G401 (cell line): ENCODE data around the gene PHACTR1. TPM values are rescaled to one million over a fixed set of nuclear protein-coding genes. Genes with fewer than 3 reads are reported as not detected.

ENCODE experiments used
- DNase-seq: peaks from one replicate; pipeline ENCODE4 v3.0.0-alpha.2; 2015; ENCODE audit warnings: low spot score
- in situ Hi-C: cut with HindIII; loops from 2 replicates; pipeline ENCODE4 v1.10.0; 2016; ENCODE audit warnings: low sequenced_read_pairs, mixed read lengths
- total RNA-seq: library from RNA; depleted of rRNA; stranded (reverse); fragments of >200 nt; shearing (Covaris generic); gene quantifications from 2 replicates; pipeline ENCODE4 v1.2.3, GENCODE V29; 2014

The PHACTR1 gene
- total RNA-seq, 1 experiment from 2014 or later, result not detected

DNA sequence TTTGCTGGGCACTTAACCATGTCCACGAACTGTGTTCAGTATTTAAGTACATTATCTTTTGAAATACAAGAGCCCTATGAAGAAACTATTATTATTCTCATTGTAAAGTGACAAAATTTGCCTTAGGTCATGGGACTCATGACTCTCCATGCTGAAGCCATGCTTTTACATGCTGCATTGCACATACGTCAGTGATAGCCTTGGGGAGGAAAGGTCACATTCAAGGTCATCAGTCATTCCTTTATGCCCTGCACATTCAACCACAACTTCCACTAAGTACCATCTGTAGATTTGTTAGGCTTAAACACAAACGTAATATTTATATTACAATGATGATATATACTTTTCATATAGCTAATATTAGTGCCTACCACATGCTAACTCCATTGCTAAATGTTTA, 319.0 kb downstream of the PHACTR1 start:
- in situ Hi-C loops, result no loop called here
- DNase-seq, result no peak

DNA sequence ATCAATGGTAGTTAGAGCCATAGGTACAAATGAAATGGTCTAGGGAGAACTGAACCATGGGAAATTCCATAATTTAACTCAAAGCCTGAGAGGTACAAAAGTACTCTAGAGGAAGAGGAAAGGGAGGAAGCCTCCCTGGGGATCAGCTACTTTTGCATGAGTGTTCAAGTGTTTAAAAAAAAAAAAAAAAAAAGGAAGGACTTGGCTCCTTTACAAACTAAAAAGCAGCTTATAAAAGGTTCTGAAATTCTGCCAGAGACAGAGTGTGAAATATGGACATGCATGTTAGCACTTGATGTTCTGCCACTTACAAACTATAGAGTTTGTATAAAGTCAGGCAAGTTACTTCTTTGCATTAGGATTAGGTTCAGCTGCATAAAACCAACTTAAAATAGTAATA, 321.7 kb downstream of the PHACTR1 start:
- no peak for DNase-seq
- in situ Hi-C loops, result no loop called here

DNA sequence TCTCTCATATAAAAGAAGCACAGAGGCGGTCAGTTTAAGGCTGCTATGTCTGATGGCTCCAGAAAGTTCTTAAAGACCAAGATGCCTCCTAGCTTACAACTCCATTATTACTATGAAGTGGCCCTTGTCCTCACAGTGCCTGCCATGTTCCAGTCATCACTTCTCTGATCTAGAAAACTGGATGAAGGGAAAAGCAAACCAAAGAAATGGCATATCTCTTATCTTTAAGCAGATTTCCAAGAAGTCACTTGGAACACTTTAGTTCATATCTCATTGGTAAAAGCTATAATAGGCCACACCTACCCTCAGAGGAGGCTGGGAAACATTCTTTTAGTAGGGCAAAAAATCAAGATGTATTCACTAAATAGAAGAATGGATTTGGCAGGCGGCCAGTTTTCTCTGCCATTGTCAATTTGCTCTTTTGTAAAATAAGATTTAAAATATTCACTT, 322.2 kb downstream of the PHACTR1 start:
- no peak for DNase-seq
- in situ Hi-C loops, result no loop called here

DNA sequence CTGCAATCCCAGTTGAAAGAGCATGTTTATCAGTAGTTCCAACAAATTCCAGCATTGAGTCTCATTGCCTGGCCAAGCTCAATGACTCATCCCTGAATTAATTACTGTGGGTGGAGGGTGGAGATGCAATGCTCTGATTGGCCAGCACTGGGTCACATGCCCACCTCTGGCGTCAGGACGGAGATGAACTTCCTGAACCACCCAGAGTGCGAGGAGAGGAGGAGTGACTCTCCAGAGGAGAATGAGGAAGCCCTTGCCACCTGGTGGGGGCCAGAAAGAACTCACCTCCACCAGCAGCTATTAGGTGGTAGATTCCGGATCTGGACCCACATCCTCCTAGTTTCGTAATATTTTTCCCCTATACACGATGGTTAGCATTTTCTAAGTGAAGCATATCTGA, 327.8 kb downstream of the PHACTR1 start:
- DNase-seq, result no peak
- in situ Hi-C loops, result no loop called here

DNA sequence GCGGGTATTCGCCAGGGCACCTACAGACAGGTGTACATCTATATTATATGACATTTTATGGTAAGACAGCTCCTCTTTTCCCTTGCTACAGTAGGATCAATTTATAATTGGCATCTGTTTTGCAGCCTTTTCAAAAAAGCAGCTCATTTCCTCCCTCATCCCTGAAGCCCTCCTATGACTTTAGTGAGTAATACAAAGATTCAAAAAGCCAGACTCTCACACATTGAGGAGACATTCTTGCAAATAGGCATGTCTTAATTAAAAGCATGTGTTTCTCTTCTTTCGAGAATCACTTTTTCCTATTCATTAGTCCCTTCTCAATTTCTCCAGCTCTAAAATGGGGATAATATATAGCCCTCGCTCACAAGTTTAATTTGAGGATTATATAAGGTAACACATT, 328.3 kb downstream of the PHACTR1 start:
- no peak for DNase-seq
- in situ Hi-C loops, result no loop called here

DNA sequence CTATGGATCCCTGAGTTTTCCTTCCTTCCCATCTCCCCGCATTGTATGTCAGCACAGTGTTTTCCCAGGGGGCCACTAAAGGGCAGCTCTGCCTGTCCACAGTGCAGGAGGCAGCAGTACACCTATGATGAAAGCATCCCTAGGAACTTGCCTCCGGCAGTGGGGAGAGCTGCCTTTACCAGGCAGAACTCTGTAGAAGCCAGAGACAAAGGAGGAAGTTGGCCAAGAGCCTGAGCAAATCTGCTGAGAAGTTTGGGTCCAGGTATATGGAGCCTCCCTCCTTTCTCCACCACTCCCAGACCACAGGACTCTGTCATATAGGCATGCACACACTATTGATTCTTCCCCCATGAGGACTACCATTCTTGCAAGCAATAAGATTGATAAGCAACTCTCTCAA, 329.1 kb downstream of the PHACTR1 start:
- in situ Hi-C loops, result no loop called here
- no peak for DNase-seq

DNA sequence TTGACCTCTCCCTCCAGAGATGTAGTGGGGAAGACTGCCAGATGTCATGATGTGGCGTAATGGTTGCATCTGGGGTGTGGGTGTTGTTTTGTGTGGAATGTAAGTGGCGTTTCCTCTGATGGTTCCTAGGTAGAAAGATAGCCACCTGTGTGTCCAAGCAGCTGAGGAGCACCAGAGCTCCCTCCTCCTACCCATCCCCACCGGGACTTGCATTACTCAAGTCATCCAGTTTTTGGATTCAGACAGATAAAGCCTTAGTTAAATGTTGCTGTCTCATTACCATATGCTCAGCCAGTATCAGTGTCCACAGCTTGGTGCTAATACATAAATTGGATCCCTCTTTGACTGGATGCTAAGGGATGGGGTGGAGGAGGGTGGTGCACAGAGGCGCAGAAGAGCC, 329.5 kb downstream of the PHACTR1 start:
- DNase-seq, result no peak
- in situ Hi-C loops, result no loop called here

DNA sequence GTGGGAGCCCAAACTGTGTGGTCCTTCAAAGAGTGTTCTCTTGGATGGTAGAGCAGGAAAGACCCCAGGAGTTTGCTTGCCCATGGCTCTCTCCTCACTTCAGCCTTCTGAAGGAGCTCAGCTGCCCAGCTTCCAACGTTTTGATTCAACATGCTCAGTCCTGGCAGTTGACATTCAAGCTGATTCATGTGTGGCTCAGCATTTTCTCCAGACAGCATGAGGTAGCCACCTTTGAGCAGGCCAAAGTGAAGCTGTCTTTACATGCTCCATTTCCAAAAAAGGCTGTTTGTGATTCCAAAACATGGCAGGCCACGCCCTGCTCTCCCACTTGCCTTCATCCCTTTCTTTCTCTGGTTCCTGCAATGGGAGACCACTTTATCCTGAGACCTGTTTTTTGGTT, 331.5 kb downstream of the PHACTR1 start:
- no peak for DNase-seq
- in situ Hi-C loops, result no loop called here

DNA sequence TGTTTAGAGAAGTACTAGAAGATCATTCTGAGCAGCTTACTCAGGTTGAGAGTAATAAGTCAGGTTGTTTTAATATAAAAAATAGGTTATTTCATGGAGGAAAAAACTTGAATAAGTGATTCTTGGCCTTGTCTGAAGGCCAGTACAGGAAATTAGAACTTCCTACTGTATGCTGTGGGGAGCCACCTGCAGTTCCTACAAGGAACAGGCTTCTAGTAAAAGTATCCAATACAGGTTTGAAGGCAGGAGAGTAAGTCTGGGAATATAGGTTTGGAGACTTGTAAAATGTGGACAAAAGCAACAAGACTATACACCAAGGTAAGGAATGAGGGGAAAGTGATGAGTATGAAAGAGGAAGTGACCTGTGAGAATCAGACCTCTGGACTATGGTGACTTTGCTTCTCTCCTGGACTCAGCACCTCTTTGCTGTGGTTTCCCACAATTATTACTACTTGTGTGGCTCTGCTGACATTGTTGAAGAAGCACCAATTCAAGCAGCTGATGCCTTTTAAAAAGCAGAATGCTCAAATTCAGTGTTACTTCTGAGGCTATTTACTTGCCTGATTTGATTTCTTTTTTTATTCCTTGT, 333.2 kb downstream of the PHACTR1 start:
- in situ Hi-C loops, result no loop called here
- no peak for DNase-seq

DNA sequence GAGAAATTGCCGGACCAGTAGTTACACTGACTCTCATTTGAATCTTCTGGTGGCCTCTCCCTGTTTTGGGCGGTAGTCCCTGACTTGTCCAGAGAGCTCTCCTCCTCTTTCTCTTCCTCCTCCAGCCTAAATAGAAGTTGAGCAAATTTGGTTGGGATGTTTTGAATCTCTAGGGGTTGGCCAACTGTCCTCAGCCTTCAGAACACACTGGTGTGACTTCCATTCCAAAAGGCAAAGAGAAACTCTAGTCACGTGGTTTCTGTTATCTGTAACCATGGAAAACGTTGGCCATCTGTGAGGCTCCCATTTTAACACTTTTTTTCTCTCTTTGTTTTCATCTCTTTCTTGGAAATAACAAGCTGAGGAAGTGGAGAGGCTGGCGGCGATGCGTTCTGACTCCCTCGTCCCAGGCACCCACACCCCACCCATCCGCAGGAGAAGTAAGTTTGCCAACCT, 336.5 kb downstream of the PHACTR1 start:
- DNase-seq, result no peak
- in situ Hi-C loops, result no loop called here

DNA sequence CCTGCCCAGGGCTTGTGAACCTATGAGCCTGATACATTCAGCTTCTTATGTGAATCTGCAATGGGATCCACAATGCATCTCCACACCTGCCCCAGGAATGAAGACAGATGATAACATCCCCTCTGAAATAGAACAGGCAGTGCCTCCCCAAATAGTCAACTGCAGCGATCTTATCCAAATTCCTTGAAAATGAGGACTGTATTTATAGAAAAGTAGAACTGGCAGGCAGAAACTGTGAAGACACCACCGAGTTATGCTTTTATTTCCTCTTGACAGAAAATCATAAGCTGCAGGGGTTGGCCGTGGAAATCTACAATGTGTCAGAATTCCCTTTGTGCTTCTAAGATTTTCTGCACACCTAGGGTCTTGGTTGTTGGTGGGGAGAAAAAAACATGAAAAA, 341.5 kb downstream of the PHACTR1 start:
- in situ Hi-C loops, result no loop called here
- no peak for DNase-seq

DNA sequence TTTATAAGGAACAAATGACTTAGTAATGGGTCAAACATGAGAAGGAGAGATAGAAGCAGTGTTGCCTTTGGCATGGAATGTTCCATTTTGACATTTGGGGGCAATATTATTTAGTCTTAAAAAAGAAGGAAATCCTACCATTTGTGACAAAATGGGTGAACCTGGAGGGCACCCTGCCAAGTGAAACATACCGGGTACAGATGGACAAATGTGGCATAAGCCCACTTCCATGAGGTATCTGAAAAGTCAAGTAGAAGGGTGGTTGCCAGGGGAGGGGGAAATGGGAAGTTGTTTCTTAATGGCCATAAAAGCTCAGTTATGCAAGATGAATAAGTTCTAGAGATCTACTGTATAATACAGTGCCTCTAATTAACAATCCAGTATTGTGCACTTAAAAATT, 342.5 kb downstream of the PHACTR1 start:
- DNase-seq, result no peak
- in situ Hi-C loops, result no loop called here

DNA sequence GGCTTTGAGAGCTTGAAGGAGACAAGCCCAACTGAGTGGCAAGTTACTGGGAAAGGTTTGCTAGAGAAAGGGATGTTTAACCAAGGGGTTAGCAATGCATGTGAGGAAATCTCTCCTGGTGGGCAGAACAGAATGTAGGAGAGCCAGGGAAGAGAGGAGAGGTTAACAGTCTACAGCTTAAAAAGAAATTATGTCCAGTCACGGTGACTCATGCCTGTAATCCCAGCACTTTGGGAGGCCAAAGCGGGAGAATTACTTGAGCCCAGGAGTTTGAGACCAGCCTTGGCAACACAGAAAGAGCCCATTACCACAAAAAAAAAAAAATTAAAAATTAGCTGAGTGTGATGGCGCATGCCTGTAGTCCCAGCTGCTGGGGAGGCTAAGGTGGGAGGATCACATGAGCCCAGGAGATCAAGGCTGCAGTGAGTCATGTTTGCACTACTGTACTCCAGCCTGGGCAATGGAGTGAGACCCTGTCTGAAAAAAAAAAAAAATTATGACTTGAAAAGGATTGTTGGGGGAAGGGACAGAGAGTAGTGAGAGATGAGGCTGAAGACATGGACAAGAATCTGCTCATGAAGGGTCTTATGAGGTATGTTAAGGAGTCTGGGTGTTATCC, 346.8 kb downstream of the PHACTR1 start:
- in situ Hi-C loops, result loop anchor here (10.0 kb wide), 1 partner anchor 211 kb away; no protein-coding TSS in a partner anchor
- DNase-seq, result no peak

DNA sequence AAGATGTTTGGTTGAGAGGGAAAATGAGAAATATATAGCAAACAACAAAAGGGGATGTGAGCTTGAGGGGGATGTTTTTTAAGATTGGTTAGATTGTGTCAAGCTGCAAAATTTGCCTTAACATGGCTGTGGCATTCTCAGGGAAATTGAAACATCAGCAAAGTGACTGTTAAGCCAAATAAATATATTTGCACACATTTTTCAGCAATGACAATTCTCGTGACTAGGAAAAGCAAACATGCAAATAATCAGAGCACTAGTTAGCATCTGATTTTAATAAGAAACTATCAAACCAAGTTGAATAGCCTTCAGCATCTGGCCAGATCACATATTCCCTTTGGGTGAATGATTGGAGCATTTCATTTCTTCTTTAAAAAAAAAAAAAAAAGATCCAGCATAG, 349.0 kb downstream of the PHACTR1 start:
- in situ Hi-C loops, result loop anchor here (10.0 kb wide), 1 partner anchor 209 kb away; no protein-coding TSS in a partner anchor
- no peak for DNase-seq

DNA sequence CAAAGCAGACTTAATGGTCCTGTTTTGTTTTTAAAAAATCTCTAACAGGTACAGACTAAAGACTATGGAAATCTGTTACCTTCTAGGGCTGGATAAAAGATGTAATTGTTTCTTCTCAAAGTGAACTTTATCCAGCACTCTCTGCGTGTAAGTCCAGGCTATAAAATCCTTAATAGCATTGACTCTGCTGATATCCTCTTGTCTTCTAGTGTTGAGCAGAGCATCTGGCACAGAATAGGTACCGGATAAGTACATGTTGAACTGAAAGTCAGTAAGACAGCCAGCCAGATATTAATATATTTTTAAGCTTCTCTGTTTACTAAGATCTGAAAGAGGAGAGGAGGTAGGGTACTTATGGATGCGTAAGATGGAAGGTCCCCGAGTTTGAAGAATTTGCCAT, 349.5 kb downstream of the PHACTR1 start:
- in situ Hi-C loops, result loop anchor here (10.0 kb wide), 1 partner anchor 209 kb away; no protein-coding TSS in a partner anchor
- no peak for DNase-seq

DNA sequence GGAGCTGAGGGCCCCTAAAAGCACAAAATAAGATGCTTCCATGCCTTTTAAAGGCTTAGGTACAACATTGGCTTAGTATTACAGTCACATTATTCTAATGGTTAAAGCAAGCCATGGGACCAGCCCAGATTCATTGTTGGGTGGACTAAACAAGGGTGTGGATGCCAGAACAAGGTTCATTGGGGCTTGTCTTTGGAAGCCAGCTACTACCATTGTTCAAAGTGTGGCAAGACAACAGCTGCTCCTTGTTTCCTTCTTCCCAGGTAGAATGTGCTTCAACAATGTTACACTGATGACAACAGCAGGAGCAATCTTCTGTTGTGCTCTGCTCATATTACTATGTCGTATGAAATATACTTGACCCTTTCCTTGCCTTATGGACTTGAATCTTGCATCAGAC, 350.3 kb downstream of the PHACTR1 start:
- DNase-seq, result no peak
- in situ Hi-C loops, result loop anchor here (10.0 kb wide), 1 partner anchor 208 kb away; no protein-coding TSS in a partner anchor

DNA sequence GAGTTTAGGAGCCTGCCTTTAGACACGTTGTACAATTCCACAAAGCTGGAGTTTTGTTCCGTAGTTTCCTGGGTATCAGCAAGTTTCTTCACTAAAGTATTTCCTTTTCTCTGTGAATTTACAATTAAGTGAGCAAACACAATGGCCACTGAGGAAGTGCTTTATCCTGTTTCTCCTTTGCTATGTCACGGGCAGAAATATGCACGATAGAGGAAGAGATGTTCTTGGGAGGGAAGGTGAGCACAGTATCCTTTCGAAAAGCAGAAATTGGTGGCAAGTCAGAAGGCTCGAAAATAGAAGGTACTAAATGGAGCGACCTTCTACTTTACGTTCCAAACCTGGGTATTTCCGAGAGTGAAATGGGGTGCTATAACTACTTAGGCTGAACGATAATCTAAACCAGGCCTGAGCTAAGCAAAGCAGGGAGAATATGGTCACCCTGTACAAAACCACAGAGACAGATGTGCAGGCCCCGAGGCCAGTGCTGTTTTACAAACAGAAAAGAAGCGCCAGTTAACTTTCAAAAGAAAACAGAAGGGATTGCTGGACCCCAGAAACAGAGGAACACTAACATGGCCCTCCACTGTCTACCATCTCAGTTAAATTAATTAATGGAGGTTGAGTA, 352.1 kb downstream of the PHACTR1 start:
- in situ Hi-C loops, result loop anchor here (10.0 kb wide), 1 partner anchor 206 kb away; no protein-coding TSS in a partner anchor
- no peak for DNase-seq

DNA sequence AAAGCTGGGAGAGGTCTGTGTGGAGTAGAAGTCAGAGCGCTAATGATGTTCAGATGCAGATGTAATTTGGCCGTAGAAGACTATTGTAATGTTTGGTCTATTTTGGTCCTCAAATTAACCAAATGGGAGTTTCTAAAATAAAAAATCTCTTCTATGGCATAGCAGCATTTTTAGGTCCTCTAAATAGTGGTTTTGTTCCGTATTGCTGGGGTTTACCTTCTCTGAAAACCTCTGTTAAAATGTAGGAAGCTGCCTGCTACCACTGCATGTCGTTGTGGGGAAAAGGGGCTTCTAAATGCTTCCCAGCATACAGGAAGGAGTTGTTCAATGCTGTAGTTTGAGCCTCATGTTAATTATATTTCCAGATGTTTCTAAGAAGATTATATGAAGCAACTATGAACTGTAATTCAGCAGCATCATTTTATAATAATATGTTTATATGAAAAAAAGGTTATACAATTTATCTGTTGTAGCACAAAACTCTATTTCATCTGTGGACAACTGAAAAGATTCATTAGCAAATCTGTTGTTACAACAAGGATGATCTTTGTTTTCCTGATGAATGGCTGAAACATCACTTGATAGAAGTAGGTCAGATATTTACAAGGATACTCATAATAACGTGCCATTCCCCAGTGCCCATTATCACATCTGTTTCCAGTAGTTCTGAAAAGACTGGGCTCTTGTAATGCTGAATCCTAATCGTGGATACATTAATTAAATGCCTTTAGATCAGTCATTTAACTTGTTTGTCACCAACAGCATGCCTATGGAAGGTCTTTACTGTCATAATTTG, 355.2 kb downstream of the PHACTR1 start:
- in situ Hi-C loops, result no loop called here
- DNase-seq, result no peak

DNA sequence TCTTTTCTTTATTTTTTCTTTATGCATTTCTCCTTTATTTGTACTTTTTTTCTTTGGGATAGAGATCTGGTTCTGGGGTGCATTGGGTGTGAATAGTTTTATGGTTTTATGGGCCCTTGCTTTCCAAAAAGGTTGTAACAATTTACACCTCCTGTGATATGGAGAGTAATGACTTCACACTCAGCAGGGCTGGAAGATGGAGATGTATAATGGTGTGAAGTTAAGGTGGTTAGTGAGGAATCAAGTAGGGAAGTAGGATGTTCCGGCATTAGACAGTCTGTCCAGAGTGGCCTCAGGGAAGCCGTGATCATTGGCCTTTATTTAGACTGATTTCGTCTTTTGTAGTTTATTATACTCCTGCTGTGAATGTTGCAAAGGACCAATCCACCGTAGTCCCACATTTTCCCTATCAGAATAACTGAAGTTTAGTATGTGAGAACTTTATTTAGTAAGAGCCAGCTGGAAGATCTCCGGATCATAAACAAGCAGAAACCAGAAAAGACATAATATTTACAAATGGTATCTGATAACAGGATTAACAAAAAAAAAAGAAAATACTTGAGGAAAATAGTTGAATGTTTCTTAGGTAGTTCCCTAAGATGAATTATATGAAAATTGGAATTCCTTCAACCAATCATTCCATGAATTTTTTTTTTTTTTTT, 356.2 kb downstream of the PHACTR1 start:
- DNase-seq, result no peak
- in situ Hi-C loops, result no loop called here
